HG03378 (cell line): ENCODE measurements around the gene RPP25L.
"Not testable (repeated sequence)": the region's sequence is repeated elsewhere in the genome, so short reads cannot be mapped to it uniquely, and the experiment has no call there.

Experiments used
- ATAC-seq: cut with Tn5 transposase; IDR thresholded peaks from one replicate; pipeline ENCODE4 v1.9.1; 2021; ENCODE audit warnings: mild to moderate bottlenecking, moderate library complexity; ENCODE audit not compliant: unreplicated experiment

The RPP25L gene, protein sequence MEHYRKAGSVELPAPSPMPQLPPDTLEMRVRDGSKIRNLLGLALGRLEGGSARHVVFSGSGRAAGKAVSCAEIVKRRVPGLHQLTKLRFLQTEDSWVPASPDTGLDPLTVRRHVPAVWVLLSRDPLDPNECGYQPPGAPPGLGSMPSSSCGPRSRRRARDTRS

DNA sequence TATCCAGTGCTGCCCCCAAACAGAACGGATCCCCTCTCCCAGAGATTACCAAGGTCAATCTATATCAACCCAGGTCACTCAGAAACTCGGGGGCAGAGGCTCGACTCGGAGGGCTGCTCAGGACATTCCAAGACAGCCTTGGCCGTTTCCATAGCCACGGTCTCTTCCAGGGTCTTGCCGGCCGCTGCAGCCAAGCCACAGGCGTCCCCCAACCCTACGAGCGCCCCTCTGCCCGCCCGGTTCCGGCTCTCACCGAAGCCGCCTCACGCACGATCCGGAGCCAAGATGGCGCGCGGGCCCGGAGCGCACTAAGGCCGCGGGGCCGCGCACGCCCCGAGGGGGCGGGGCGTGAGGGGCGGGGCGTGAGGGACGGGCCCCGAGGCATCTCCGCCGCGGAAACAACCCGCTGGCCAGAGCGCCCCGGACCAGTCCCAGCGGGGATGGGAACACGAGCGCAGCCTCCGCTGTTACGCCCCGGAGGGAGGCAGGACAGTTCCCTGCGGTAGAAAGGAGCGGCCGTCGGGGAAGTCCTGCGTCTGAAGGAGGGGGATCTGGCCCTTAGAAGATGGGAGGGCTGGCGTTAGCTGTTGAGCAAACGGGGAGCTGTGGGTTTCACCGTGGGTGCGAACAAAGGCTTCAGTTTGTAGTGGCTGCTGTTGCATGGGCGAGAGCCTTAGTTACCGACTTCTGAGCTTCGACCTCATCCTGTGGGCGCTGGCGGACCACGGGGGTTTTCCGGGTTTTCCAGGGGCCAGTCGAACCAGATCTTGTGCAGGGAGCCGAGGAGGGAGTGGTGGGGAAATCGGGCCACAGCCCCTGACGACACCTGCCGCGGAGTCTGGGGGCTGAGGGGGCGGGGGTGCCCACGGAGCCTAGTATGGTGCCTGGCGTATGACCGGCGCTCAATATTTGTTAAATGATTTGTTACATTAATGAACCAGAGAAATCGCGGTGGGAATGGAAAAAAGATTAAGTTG lies at the start of gene RPP25L:
RPP25L (minus strand) TSS at position 287 of the 977 bp plus-strand sequence. CDS start 801 bp downstream, outside the sequence.
- peak; percentile 46 for ATAC-seq

DNA sequence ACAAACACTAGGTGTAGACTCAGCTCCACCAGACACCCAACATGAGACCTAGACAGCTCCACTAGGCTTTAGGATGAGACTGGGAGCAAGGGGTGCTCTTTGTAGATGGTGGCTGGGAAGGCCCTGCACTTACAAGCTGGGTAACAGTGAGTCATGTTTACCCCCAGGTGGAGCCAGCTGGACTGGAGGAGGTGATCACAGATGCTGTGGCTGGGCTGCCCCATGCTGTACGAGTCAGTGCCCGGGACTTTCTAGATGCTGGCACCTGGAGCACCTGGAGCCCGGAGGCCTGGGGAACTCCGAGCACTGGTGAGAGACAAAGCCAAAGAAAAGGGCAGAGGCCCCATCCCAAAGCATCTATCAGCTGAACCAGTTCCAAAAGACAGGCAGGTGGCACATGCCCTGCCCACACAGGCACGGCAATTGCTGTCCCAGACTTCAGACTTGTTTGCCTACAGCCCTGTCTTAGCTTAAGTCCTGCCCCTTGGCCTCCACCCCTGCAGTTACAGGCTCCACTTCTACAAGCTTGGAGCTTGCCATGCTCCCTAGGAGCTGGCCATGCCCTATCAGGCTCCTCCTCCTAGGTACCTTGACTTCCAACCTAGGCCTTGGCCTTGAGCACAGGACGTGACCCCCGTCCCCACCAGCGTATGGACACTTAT lies 47.8 kb upstream of the RPP25L start:
- ATAC-seq, result no peak

DNA sequence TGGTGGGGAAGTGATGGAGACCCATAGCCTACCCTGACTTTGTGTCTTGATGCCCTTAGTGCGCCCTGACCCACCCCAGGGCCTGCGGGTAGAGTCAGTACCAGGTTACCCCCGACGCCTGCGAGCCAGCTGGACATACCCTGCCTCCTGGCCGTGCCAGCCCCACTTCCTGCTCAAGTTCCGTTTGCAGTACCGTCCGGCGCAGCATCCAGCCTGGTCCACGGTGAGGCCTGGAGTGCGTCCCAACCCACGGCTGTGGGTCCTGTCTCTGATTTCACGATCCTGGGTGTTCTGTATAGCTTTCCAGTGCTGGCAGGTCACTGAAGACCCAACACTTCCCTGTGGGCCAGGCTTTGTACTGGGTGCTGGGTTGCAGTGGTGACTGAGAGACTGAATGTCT lies 46.6 kb upstream of the RPP25L start:
- ATAC-seq, result no peak

DNA sequence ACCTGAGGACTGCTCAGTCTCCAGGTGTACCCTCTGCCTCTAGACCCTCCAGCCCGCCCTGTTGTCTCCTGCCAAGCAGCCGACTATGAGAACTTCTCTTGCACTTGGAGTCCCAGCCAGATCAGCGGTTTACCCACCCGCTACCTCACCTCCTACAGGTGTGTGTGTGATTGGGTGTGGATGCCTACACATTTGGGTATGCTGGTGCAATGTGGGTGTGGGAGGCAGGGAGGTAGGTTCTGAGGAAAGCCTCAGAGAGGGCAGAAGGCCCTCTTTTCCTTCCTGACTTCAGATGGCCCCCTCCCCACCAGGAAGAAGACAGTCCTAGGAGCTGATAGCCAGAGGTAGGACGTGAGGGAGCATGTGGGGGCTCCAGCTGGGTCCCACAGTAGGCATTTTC lies 45.1 kb upstream of the RPP25L start:
- ATAC-seq, result no peak

DNA sequence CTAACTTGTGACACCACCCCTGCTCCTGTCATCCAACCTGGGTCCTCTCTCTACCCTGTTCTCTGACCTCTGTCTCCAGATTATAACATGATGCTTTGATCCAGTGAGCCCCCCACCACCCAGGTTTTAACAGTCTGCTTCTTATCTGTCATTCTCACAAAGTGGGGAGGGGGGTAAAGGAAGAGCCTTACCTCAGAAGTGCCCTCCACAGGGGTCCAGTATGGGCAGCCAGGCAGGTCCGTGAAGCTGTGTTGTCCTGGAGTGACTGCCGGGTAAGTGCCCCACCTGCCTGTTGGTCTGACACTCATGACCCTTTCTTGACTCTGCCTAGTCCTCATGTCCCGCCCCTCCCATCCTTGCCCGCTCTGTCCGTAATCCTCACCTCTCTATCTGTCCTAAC lies 43.5 kb upstream of the RPP25L start:
- no peak for ATAC-seq

DNA sequence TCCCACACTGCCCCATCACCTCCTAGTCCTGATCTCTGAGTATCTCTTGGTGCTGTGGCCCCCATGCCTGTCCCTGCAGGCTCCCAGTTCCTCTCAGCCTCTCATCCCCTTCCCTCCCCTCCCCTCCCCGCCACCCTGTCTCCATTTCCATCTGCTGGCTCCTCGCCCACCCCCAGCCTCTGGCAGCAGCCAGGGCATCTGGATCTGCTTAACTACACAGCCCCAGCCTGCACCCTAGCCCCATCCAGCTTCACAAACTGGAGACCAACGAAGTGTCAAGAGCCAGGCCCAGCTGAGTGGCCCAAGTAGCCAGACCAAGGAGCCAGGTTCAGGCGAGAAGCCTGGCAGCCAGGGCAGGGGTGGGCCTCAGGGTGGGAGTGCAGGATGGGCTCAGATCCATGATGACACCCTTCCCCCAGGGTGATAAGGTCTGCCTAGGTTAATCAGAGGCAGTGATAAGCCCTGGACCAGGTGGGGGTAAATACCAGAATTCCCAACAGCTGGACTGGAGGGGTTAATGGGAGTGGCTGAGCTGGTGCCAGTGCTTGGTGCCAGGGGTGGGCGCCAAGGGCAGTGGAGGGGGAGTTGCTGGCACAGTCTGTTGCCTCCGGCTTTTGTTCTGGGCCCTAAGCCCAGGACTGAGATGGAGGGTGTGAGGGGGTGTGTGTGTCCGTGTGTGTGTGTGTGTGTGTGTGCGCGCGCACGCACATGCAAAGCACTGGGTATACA lies 42.6 kb upstream of the RPP25L start:
- no peak for ATAC-seq

DNA sequence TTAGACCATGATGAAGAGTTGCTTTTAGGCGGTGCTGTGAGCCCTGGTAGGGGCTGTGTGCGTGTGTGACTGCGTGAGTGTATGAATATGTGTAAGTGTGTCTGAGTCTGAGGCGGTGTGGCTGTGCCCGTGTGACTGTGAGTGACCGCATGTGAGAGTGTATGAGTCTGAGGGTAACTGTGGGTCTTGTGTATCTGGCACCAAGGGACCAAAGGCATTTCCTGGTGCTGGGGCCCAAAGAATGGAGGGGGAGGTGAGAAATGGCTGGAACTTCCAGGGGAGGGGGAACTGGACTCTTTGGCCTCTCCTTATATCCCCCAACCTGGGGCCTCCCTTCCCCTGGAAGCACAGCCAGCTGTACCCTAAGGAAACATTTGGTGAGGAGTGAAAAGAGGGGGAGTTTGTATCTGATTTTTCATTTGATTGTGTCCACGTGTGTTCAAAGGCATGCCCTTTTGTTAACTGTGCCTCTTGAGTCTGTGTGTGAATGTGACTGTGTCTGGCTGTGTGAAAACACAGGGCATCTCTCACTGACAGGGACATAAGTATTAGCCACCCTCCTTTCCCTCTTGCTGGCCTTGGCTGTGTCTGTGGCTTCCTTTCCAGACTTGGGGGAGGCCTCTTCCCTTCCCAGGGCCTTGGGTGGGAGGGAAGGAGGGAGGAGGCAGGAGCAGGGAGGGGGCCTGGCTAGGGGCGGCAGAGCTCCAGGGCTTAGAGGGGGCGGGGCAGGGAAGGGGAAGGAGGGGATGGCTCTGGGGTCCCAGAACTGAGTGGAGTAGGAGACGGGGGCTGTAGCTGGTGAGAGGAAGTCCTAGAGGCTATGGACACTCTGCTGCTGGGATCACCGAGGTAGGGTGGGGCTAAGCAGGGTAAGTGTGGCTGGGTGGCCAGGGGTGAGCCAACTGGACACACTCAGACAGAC lies 41.5 kb upstream of the RPP25L start:
- ATAC-seq, result no peak

DNA sequence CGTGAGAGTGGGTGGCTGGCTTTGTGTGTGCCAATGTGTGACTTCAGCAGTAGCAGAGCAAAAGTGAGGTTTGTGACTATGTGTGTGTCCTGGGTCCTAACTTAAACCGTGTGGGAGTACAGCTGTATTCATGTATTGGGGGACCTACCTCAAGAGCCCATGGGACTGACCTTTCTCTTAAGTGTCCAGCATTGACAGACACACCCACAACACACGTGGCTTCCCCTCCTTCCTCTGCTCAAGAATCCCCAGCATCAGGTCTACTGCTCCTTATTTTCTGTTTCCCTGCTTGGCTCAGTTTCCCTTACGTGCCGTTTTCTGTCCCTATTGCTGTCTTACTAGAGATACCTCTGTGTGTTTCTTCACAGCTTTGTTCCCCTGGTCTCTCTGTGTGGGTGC lies 40.7 kb upstream of the RPP25L start:
- ATAC-seq, result no peak

DNA sequence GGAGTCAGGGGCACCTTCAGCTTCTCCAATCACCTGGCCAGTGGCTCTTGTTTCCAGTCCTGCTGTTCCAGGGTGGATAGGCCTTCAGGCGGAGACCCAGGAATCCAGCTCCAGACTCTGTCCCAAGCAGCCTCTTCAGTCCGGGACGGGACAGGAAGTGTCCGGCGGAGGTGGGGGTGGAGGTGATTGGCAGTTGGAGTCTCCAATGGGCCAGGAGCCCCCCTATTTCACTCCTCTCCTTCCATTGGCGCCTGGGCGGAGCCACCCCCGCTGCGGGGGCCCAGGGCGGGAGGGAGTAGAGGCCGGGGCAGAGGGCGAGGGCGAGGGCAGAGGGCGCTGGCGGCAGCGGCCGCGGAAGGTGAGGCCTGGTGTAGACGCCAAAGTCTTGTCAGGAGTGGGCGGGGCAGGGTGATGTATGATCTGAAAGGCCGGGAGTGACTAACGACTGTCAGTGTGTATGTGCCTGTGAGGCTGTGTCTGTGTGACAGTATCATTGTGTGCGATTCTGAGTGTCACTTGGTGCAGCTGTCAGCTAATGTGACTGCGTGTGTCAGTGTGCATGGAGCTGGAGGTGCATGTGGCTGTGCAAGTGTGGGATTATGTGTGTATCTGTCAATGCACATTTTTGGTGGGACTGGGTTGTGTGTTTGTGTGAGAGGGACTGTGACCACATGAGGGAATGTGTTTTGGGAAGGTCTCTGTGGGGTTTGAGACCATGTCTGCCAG lies 40.1 kb upstream of the RPP25L start, which contains the start of gene IL11RA:
IL11RA (plus strand) TSS at position 310 of the 726 bp plus-strand sequence. CDS start 3,033 bp downstream, outside the sequence.
- ATAC-seq, result no peak

DNA sequence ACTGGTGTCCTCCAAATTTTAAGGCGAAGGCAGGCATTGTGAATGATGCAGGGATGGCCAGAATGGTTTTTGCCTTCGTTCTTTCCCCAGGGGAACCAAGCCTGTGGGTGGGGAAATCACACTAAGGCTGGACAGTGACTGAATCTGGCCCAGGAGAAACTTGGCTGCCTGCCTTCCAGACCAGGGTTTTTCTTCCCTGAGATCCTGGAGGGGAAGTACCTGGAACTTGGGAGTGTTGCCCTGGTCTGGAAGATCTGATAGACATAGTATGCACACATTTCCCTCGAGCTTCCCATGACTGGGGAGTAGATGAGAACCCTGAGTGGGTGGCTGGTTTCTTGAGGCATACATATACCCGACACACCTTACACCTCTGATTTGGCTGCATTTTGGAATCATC lies 39.4 kb upstream of the RPP25L start:
- ATAC-seq, result no peak

DNA sequence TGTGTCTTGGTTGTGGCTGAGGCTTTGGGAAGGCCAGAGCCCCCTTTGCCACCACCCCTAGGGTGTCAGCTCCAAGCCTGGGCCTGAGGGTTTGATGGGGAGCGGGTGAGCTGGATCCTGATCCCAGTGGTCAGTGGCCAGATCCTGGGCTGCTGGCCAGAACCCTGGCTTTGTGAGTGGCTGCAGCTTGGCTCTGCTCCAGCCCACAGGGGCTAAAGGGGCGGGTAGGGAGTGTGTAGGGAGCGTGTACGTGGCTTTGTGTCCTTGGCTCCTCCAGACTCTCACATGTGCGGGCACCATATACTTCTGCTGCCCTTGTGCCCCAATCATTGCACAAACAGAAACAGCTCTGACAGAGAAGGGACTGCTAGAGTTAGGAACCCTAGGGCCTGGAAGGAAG lies 38.9 kb upstream of the RPP25L start:
- ATAC-seq, result no peak

DNA sequence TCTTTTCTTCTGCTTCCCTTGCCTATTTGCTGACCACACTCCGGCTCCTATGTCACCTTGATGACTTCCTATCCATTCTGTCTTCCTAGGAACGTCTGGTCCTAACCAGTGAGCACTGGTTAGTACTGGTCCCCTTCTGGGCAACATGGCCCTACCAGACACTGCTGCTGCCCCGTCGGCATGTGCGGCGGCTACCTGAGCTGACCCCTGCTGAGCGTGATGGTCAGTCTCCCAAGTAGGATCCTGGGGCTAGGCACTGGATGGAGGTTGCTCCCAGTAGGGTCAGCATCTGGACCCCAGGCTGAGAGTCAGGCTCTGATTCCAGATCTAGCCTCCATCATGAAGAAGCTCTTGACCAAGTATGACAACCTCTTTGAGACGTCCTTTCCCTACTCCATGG lies 36.8 kb upstream of the RPP25L start:
- ATAC-seq, result no peak

DNA sequence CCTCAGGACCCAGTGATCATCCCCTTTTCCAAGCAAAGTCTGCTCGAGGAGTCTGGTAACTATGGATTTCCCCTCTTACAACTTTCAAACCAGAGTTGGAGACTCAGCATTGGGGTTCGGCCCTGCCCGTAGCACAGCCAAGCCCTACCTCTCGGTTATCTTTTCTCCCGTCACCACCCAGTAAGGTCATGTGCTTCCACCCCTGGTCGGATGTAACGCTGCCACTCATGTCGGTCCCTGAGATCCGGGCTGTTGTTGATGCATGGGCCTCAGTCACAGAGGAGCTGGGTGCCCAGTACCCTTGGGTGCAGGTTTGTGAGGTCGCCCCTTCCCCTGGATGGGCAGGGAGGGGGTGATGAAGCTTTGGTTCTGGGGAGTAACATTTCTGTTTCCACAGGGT lies 35.8 kb upstream of the RPP25L start:
- ATAC-seq, result no peak

DNA sequence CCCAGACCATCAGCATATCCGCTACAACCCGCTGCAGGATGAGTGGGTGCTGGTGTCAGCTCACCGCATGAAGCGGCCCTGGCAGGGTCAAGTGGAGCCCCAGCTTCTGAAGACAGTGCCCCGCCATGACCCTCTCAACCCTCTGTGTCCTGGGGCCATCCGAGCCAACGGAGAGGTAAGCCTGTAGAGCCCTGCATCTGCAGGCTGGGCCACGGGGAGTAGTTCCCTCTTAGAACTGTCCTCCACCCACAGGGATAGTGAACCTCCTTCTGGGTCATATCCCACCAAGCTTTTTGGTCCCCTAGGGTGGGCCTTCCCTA lies 35.1 kb upstream of the RPP25L start:
- ATAC-seq, result no peak

DNA sequence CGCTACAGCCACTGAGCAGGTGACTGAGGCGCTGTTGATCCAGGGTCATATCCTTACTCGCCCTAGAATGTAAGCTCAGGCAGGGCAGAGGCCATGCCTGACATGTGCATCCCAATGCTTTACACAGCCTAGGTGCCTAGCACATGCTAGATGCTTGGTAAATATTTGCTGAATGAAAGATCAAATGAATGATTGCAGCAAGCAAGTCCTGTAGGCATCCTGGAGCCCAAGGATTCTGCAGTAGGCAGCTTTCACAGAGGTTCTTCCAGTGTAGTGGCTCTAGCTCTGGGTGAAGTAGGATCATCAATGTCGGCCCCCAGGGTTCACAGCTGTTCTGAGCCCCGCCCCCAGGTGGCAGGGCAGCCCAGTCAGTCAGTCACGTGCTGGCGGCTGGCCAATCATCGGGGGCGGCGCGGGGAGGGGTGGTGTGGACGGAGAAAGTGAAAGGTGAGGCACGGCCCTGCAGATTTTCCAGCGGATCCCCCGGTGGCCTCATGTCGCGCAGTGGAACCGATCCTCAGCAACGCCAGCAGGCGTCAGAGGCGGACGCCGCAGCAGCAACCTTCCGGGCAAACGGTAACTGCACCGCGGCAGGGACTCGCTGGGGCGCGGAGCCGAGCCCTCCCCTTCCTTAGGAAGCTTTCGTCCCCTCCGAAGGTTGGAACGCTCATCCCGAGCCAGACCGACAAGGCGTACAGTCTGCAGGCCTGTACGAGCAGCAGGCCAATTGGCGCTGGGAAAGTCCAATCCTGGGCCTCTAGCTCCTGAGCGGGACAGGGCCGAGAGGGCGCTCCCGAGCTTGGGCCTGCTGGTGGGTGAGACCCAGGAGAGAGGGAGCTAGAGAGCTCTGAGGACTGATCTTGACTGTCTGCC lies 34.5 kb upstream of the RPP25L start, which contains the start of gene GALT:
GALT (plus strand) TSS at position 465 of the 873 bp plus-strand sequence; CDS start at position 495, 30 bp downstream.
- peak; percentile 69 for ATAC-seq

DNA sequence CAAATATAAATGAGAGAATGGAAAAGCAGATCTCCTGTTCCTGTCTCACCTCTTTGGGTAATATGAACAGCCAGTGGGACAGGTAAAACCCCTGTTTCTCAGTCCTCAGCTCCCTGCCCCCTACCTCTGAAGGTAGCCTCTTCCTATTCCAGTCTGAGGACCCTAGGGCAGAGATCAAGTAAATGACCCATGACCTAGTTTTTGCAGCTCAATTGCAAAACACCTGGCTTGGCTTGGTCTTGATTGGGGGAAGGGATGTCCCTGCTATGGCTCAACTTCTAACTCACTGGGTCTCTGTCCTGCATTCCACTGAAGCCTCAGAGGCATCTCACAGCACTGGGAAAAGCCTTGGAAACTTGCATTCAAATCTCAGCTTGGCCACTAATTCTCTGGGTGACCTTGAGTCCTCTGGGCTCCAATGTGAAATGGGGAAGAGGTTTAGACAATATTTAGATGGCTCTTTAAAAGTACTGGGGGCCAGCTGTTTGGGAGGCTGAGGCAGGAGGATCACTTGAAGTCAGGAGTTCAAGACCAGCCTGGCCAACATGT lies 32.9 kb upstream of the RPP25L start:
- ATAC-seq, result no peak

DNA sequence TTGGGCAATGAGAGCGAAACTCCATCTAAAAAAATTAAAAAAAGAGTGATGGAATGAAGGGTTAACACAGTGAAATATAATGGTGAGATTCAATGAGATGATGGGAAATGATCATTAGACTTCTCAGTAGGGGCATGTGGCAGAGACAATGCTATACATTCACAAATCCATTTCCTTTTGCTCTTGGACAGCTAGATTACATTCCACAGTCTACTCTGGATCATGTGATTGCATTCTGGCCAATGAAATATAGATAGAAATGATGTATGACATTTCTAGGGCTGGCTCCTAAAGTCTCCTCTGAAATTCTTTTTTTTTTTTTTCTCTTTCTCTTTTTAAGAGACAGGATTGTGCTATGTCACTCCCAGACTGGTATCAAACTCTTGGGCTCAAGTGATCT lies 30.8 kb upstream of the RPP25L start:
- ATAC-seq, result no peak

DNA sequence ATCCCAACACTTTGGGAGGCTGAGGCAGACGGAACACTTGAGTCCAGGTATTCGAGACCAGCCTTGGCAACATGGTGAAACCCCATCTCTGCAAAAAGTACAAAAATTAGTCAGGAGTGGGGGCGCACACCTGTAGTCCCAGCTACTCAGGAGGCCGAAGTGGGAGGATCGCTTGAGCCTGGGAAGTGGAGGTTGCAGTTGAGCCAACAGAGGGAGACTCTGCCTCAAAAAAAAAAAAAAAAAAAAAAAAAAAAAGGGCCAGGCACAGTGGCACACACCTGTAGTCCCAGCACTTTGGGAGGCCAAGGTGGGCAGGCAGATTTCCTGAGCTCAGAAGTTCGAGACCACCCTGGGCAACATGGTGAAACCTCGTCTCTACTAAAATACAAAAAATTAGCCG lies 27.4 kb upstream of the RPP25L start:
- ATAC-seq, result not testable (repeated sequence)
